NCI-H1048 (cell line): Measurements from ENCODE around the gene SLC19A1.

Experiments used
- DNase-seq: peaks from one replicate; lab custom pipeline; 2025; lab: John Stamatoyannopoulos, UW

Gene SLC19A1

GRCh38 chr21:45517249-45518065 is 24.8 kb downstream of the SLC19A1 start:
- no peak for DNase-seq

DNA sequence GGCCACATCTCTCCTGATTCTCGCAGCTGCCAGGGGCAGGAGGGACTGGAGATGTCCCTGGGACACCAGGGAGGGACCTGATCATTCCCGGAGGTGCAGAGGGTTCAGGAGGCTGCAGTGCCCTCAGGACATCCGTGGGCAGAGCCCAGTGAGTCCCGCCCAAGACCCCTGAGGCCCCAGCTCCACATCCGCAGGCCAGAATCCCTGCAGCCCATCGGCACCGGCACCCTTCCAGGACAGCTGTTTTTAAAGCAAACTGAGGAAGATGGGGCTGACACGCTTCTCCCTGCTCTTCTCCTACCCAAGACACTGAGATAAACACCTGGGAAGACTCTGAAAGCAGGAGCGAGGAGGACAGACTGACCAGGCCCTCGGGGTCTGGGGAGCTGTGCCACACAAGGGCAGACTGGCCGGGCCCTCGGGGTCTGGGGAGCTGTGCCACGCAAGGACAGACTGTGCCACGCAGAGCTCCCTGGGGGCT is 25.5 kb downstream of the SLC19A1 start:
- no peak for DNase-seq

DNA sequence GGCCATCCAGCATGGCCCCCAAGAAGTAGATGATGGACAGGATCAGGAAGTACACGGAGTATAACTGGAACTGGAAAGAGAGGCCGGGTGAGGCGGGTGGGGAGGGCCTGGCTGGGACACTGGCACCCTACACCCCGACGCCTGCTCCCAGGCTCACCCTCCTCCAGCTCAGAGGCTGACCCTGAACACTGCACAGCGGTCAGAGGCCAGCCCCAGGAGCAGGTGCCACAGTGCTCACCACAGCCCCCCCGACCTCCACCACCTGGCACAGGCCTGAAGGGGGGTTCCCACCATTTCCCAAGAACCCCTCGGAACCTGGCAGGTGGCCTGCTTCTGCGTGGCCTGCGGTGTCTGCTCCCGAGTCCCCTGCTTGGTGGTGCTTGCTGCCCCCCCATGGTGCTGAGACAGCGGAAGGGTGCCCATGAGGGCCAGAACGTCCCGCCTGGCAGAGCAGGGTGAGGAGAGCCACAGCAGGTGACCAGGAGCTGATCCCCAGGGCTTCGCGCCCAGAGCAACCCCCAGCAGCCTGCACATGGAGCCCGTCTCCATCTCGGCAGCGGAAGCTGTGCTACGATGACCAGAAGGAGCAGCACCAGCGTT is 26.1 kb downstream of the SLC19A1 start:
- no peak for DNase-seq

- DNase-seq, result no peak
Observed at GRCh38 chr21:45515241-45516061, 26.8 kb downstream of the SLC19A1 start.

DNA sequence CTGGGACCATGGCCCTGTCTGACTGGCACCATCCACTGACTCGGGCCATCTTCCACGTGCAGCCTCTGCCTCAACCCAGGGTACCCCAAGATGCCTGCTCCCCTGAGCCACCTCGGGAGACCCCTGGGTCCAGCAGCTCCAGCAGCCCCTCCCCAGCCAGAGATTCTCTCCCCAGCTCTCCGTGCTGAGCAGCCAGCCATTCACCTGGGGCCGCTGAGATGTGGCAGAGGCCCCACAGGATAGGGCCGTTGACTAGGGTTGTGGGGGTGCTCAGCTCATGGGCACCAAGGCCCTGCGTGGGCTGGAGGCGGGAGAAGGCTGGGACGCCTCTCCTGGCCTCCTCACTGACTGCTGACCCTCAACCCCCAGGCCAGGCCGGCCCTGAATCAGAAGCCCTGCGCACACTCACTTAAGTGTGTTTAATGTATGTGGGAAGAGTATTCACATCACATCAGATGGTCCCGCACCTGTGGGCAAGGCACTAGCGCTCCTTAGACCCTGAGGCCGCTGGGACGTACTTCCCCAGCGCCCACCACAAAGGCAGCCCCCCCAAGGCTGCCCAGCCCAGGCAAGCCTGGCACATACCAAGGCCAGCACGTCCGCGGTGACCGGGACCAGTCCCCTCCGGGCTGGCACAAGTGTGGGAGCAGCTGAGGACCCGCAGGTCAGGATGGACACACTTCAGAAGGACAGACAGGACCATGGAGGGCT is 27.8 kb downstream of the SLC19A1 start:
- no peak for DNase-seq

GRCh38 chr21:45513741-45514310 is 28.4 kb downstream of the SLC19A1 start:
- no peak for DNase-seq

DNA sequence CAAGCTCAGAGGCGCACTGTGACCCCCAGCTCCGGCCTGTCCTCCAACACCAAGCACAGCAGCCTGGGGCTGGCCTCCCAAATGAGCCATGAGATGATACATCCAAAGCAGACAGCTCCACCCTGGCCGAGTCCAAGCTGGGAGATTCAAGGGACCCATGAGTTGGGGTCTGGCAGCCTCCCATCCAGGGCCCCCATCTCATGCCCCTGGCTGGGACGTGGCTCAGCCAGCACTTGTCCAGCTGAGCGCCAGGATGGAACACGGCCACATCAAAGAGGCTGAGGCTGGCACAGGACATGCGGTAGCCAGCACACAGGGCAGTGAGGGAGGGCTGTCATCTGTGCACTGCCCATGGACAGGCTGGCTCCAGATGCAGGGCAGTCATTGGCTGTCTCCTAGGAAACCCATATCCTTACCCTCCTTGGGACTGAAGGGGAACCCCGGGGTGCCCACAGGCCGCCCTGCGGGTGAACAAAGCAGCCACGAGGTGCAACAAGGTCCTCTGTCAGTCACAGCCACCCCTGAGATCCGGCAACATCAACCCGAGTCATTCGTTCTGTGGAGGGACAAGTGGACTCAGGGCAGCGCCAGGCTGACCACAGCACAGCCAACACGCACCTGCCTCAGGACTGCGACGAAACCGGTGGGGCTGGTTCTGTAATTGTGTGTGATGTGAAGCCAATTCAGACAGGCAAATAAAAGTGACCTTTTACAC is 29.1 kb downstream of the SLC19A1 start:
- no peak for DNase-seq

DNA sequence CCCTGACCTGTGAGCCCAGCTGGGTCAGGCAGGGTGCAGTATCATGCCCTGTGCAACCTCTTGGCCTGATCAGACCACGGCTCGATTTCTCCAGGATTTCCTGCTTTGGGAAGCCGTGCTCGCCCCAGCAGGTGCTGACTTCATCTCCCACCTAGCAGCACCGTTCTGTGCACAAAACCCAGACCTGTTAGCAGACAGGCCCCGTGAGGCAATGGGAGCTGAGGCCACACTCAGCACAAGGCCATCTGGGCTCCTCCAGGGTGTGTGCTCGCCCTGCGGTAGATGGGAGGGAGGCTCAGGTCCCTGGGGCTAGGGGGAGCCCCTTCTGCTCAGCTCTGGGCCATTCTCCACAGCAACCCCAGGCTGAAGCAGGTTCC is 29.6 kb downstream of the SLC19A1 start:
- DNase-seq, result no peak

- DNase-seq, result no peak
Observed at GRCh38 chr21:45511661-45512431, 30.4 kb downstream of the SLC19A1 start.

DNA sequence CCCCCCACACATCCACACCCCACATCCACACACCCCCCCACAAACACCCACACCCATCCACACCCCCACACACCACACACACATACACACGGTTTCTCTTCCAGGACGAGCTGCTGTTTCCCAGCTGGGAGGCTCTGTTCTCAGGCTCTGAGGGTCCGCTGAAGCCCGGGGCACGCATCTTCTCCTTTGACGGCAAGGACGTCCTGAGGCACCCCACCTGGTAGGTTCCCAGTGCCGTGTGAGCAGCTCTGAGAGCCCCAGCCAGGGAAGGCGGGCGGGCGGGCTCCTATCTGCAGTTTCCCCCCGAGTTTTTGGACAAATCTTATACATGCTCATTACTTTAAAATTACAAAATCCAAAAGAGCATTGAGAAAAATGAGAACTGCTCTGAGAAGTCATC is 31.2 kb downstream of the SLC19A1 start:
- DNase-seq, result no peak

GRCh38 chr21:45510466-45510955 is 31.7 kb downstream of the SLC19A1 start:
- no peak for DNase-seq

- no peak for DNase-seq
Observed at GRCh38 chr21:45509566-45510465, 32.4 kb downstream of the SLC19A1 start.

- no peak for DNase-seq
Observed at GRCh38 chr21:45508607-45509565, 33.4 kb downstream of the SLC19A1 start.

GRCh38 chr21:45507888-45508508 is 34.2 kb downstream of the SLC19A1 start:
- no peak for DNase-seq

DNA sequence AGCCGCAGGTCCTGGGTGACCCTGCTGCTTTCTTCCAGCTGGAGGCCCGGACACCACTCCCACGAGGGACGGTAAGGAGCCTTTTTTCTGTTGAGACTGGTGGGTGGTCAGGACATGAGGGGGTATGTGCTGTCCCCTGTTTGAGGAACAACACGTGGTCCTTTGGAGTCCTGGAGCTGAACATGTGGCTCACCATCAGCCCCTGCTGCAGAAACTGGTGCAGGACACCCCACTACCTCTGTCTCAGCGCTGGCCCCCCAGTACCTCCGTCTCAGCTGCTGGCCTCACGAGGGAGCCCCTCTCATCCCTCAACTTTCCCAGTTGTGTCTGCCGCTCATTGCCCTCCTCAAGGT is 34.7 kb downstream of the SLC19A1 start:
- no peak for DNase-seq

DNA sequence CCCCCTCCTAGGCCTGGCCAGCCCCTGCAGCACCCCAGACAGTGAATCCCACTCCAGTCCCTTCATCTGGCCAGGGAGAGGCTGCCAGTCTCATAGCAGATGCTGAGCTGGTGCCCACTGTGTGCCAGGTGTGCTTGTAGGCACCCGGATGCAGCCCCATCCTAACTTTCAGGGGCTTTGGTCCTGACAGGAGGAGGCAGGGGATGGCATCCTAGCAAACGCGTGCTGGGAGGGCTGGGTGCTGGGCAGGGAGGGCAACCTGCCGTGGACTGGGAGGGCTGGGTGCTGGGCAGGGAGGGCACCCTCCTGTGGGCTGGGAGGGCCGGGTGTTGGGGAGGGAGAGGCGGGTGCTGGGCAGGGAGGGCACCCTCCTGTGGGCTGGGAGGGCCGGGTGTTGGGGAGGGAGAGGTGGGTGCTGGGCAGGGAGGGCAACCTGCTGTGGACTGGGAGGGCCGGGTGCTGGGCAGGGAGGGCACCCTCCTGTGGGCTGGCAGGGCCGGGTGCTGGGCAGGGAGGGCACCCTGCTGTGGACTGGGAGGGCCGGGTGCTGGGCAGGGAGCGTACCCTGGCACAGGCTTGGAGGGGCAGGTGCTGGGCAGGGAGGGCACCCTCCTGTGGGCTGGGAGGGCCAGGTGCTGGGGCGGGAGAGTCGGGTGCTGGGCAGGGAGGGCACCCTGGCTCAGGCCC is 35.3 kb downstream of the SLC19A1 start:
- no peak for DNase-seq

DNA sequence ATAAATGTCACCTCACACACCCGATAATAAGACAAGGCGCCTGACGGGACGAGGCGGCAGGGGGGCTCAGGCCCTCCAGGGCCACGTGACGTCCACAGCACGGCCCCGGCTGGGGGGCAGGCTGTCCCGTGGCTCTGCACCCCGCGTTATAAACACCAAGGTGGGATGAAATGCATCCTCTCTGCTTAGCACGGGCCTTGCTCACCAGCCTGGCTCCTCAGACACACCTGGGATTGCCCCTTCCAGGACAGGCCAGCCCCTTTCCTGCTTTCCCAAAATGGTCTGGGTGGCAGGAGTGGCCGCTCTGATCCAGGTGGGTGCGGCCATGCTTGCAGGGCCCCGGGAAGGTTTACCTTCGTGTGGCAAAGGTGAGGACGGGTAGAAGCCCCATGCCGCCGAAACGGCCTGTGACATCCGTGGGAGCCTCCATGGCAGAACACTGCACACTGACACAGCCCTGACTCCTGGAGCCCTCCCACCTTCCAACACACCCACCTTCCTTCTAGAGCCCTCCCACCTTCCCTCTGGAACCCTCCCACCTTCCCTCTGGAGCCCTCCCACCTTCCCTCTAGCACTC is 35.9 kb downstream of the SLC19A1 start:
- DNase-seq, result no peak
